Activated CD8-positive, alpha-beta T cell treated with anti-CD3 and anti-CD28 coated beads, Interleukin-2, amount 10 ng/mL, durations not matched to agents 7 days and 5 days (primary cell): ENCODE data around the gene RRP7A. TPM values are rescaled to one million over a fixed set of nuclear protein-coding genes. Genes with fewer than 3 reads are reported as not detected.
A peak's percentile ranks its signal among the peaks of the same experiment; 100 is the strongest.
"Not testable (repeated sequence)": the region's sequence is repeated elsewhere in the genome, so short reads cannot be mapped to it uniquely, and the experiment has no call there.

Experiments used
- ATAC-seq: fragments of 150-1000 bp; cut with Tn5 transposase; one replicate; pipeline ENCODE4 v1.10.0; 2021; ENCODE audit warnings: moderate library complexity
- CTCF ChIA-PET: fragments of 350-600 bp; sonication (Branson Sonifier 250); formaldehyde crosslinking; loops from one replicate; lab custom pipeline; 2021; ENCODE audit warnings: antibody characterized with exemption; lab: Charles Lee
- POLR2A ChIA-PET: fragments of 350-600 bp; sonication (Branson Sonifier 250); formaldehyde crosslinking; loops from one replicate; lab custom pipeline; 2021; ENCODE audit warnings: antibody characterized with exemption; lab: Charles Lee
- DNase-seq: peaks from one replicate; pipeline ENCODE4 v3.0.0-alpha.2; 2020
- H3K27ac Mint-ChIP-seq: one replicate; pipeline ENCODE4 v1.8.0; 2021; ENCODE audit warnings: mild to moderate bottlenecking, mixed read lengths
- H3K27me3 Mint-ChIP-seq: one replicate; pipeline ENCODE4 v1.8.0; 2021; ENCODE audit warnings: low read depth, mixed read lengths
- H3K36me3 Mint-ChIP-seq: one replicate; pipeline ENCODE4 v1.8.0; 2021; ENCODE audit warnings: low read depth, mixed read lengths
- H3K4me1 Mint-ChIP-seq: one replicate; pipeline ENCODE4 v1.8.0; 2021; ENCODE audit warnings: low read depth, mixed read lengths
- H3K4me3 Mint-ChIP-seq: one replicate; pipeline ENCODE4 v1.8.0; 2021; ENCODE audit warnings: mild to moderate bottlenecking, mixed read lengths
- H3K9me3 Mint-ChIP-seq: one replicate; pipeline ENCODE4 v1.8.0; 2022; ENCODE audit warnings: mixed read lengths; ENCODE audit not compliant: insufficient read depth
- total RNA-seq, 2 experiments: library from RNA; stranded (reverse); gene quantifications; one replicate each; pipeline ENCODE4 v1.2.3, GENCODE V29; 2021

The RRP7A gene
- total RNA-seq, 2 experiments from 2014 or later: 85.9 to 90.1 TPM

- POLR2A ChIA-PET: interaction anchor here (1.2 kb wide), 1 partner anchor 63 kb away, joined by 4 read pairs; the partner anchor contains the start of gene POLDIP3
- not testable (repeated sequence) for H3K36me3 Mint-ChIP-seq, DNase-seq, H3K9me3 Mint-ChIP-seq, ATAC-seq, H3K27me3 Mint-ChIP-seq
- CTCF ChIA-PET: interaction anchor here (0.6 to 1.1 kb wide), 4 partner anchors 14 to 292 kb away, joined by 3 to 5 read pairs (median 4); no protein-coding TSS in a partner anchor
- peaks cover 29% of the 10 kb centered on the region for H3K4me1 Mint-ChIP-seq
- peak overlapping the region; percentile 90 for H3K27ac Mint-ChIP-seq
- H3K4me3 Mint-ChIP-seq: peak overlapping the region; percentile 70
Measured at GRCh38 chr22:42552294-42552647, 32.7 kb upstream of the RRP7A start.

GRCh38 chr22:42549331-42550060 lies 29.9 kb upstream of the RRP7A start:
- Mint-ChIP-seq H3K4me3 (no peak overlapping the region), H3K27ac (no peak overlapping the region), H3K9me3 (no peaks in the 10 kb centered on the region), H3K27me3 (peaks cover 2% of the 10 kb centered on the region), H3K36me3 (no peaks in the 10 kb centered on the region), H3K4me1 (peaks cover 29% of the 10 kb centered on the region)
- ChIA-PET POLR2A (interaction anchor here (1.2 kb wide), 1 partner anchor 15 kb away, joined by 4 read pairs; no protein-coding TSS in a partner anchor), CTCF (no interaction called here)
- ATAC-seq (no peak), DNase-seq (no peak)

- no peak overlapping the region for H3K4me3 Mint-ChIP-seq
- CTCF ChIA-PET: interaction anchor here (0.8 to 1.5 kb wide), 2 partner anchors 11 to 64 kb away, joined by 3 to 4 read pairs; no protein-coding TSS in a partner anchor
- H3K9me3 Mint-ChIP-seq: no peaks in the 10 kb centered on the region
- POLR2A ChIA-PET: no interaction called here
- H3K4me1 Mint-ChIP-seq: peaks cover 28% of the 10 kb centered on the region
- ATAC-seq (no peak), DNase-seq (no peak)
- H3K36me3 Mint-ChIP-seq: no peaks in the 10 kb centered on the region
- no peak overlapping the region for H3K27ac Mint-ChIP-seq
- peaks cover 2% of the 10 kb centered on the region for H3K27me3 Mint-ChIP-seq
Measured at GRCh38 chr22:42548597-42549330, 29.2 kb upstream of the RRP7A start.

GRCh38 chr22:42548126-42548525 lies 28.5 kb upstream of the RRP7A start:
- CTCF ChIA-PET: interaction anchor here (0.8 to 1.5 kb wide), 2 partner anchors 12 to 64 kb away, joined by 3 to 4 read pairs; no protein-coding TSS in a partner anchor
- H3K36me3 Mint-ChIP-seq, H3K27me3 Mint-ChIP-seq, H3K27ac Mint-ChIP-seq, POLR2A ChIA-PET, H3K9me3 Mint-ChIP-seq, H3K4me3 Mint-ChIP-seq, ATAC-seq, DNase-seq: not testable (repeated sequence)
- H3K4me1 Mint-ChIP-seq: peaks cover 25% of the 10 kb centered on the region

GRCh38 chr22:42547562-42547961 lies 28.0 kb upstream of the RRP7A start:
- H3K4me1 Mint-ChIP-seq: peaks cover 21% of the 10 kb centered on the region
- H3K36me3 Mint-ChIP-seq: no peaks in the 10 kb centered on the region
- peaks cover 2% of the 10 kb centered on the region for H3K27me3 Mint-ChIP-seq
- CTCF ChIA-PET: interaction anchor here (1.5 kb wide), 1 partner anchor 13 kb away, joined by 4 read pairs; no protein-coding TSS in a partner anchor
- POLR2A ChIA-PET: no interaction called here
- no peak overlapping the region for H3K27ac Mint-ChIP-seq
- DNase-seq (no peak), ATAC-seq (no peak)
- no peak overlapping the region for H3K4me3 Mint-ChIP-seq
- no peaks in the 10 kb centered on the region for H3K9me3 Mint-ChIP-seq

- Mint-ChIP-seq H3K36me3 (no peaks in the 10 kb centered on the region), H3K27ac (no peak overlapping the region), H3K4me1 (peaks cover 6% of the 10 kb centered on the region), H3K4me3 (no peak overlapping the region), H3K27me3 (peaks cover 2% of the 10 kb centered on the region), H3K9me3 (no peaks in the 10 kb centered on the region)
- ATAC-seq: no peak
- ChIA-PET POLR2A (no interaction called here), CTCF (no interaction called here)
- no peak for DNase-seq
Measured at GRCh38 chr22:42544686-42545085, 25.1 kb upstream of the RRP7A start.

GRCh38 chr22:42539236-42539771 lies 19.7 kb upstream of the RRP7A start:
- H3K4me3 Mint-ChIP-seq, DNase-seq, H3K9me3 Mint-ChIP-seq, H3K27me3 Mint-ChIP-seq, CTCF ChIA-PET, POLR2A ChIA-PET, H3K36me3 Mint-ChIP-seq: not testable (repeated sequence)
- peaks cover 15% of the 10 kb centered on the region for H3K4me1 Mint-ChIP-seq
- peak overlapping the region; percentile 29 for H3K27ac Mint-ChIP-seq
- peak; percentile 64 for ATAC-seq

- H3K4me3 Mint-ChIP-seq, H3K27me3 Mint-ChIP-seq, DNase-seq, H3K36me3 Mint-ChIP-seq, POLR2A ChIA-PET, H3K9me3 Mint-ChIP-seq: not testable (repeated sequence)
- ATAC-seq: peak; percentile 51
- H3K4me1 Mint-ChIP-seq: peaks cover 31% of the 10 kb centered on the region
- peak overlapping the region; percentile 68 for H3K27ac Mint-ChIP-seq
- CTCF ChIA-PET: interaction anchor here (0.6 to 1.0 kb wide), 2 partner anchors 12 to 15 kb away, joined by 3 read pairs; no protein-coding TSS in a partner anchor
Measured at GRCh38 chr22:42537199-42537831, 17.7 kb upstream of the RRP7A start.

GRCh38 chr22:42536634-42537033 lies 17.0 kb upstream of the RRP7A start:
- POLR2A ChIA-PET, DNase-seq, H3K4me3 Mint-ChIP-seq, ATAC-seq, H3K36me3 Mint-ChIP-seq, CTCF ChIA-PET, H3K9me3 Mint-ChIP-seq, H3K27me3 Mint-ChIP-seq: not testable (repeated sequence)
- Mint-ChIP-seq H3K27ac (peak overlapping the region; percentile 68), H3K4me1 (peaks cover 38% of the 10 kb centered on the region)

GRCh38 chr22:42536166-42536565 lies 16.6 kb upstream of the RRP7A start:
- ChIA-PET CTCF (no interaction called here), POLR2A (no interaction called here)
- ATAC-seq (no peak), DNase-seq (no peak)
- Mint-ChIP-seq H3K4me1 (peaks cover 40% of the 10 kb centered on the region), H3K27ac (no peak overlapping the region), H3K36me3 (no peaks in the 10 kb centered on the region), H3K4me3 (no peak overlapping the region), H3K9me3 (no peaks in the 10 kb centered on the region), H3K27me3 (no peaks in the 10 kb centered on the region)

- DNase-seq, POLR2A ChIA-PET, H3K36me3 Mint-ChIP-seq, H3K4me3 Mint-ChIP-seq, H3K27ac Mint-ChIP-seq, H3K27me3 Mint-ChIP-seq, ATAC-seq, CTCF ChIA-PET, H3K9me3 Mint-ChIP-seq: not testable (repeated sequence)
- H3K4me1 Mint-ChIP-seq: peaks cover 40% of the 10 kb centered on the region
Measured at GRCh38 chr22:42535082-42535731, 15.6 kb upstream of the RRP7A start.
